HG03196 (cell line): ENCODE data around the gene GNG14.
"Not testable (repeated sequence)": the region's sequence is repeated elsewhere in the genome, so short reads cannot be mapped to it uniquely, and the experiment has no call there.

Experiments used
- ATAC-seq: cut with Tn5 transposase; IDR thresholded peaks from one replicate; pipeline ENCODE4 v1.9.1; 2021; ENCODE audit not compliant: unreplicated experiment

GNG14 gene

DNA sequence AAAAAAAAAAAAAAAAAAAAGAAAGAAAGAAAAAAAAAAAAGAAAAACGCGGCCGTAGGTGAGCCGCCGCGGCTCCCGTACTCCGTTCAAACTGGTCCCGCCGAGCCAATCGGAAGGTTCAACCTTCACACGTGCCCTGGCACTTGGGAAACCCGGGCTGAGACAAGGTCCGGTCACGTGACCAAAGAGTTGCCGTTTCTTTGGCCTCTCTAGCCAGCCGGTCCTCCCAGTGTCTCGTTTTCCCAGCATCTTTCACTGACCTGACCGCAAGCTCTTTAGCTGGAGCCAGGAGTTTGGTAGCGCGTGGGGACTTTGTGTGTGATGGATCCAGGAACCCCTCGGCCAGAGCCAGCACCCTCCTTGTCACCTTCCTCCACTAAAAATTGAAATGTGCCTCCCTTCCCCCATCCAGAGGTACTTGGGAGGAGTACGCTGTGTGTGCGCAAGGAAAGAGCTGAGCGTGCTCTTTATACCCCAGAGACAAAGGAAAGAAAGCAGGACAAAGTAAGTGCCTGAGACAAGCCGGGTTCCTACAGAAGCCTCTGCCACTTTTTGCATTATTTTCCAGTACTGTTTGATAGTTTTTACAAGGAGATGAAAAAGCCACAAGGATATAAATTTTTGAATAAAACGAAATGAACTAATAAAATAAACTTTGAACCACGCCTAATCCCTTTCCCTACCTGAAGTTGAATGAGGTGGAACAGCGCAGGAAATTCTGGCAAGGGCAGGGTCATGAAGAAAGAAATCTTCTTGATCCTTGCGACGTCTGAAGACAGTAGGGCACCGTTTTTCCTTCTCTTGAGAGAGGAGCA lies 35.0 kb downstream of the GNG14 start:
- peak; percentile 80 for ATAC-seq

GRCh38 chr19:12723381-12723640 lies 35.5 kb downstream of the GNG14 start:
- ATAC-seq, result no peak

DNA sequence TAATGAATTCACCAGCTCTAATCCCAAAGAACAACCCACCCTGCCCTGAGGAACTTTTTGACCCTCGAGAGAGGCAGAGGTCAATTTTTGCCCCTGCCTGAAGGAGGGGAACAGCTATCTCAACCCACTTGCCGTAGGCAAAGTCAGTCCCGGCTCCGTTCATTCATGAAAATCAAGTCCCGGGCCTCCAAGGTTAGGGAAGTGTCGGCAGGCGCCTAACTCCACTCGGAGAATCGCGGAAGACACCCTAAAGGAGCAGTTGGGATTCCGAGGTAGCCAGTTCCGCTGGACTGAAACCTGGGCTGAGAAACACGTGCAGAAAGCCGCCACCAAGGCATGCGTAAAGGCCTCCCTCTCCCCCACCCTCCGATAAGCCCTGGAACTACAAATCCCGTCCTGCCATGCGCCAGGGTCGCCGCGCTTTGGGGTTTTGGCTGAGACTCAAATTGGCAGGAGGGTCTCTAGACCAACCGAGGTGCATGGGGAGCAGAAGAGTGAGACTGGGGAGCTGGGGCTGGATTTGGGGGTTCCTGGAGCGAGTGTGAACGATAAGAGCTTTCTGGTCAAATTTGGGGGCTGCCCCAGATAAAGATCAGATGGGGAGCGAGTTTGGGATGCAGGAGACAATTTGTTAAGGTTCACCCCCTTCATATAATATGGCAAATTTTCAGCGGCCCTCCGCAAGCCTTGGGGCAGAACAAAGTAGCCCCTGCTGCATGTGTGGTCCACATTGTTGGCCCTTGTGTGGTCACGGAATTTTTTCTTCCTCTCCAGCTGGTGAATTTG lies 36.0 kb downstream of the GNG14 start, which contains the start of gene TNPO2:
TSS of gene TNPO2 (minus strand) at position 292 of the 786 bp plus-strand sequence. CDS start 2,955 bp downstream, outside the sequence.
- ATAC-seq, result no peak

DNA sequence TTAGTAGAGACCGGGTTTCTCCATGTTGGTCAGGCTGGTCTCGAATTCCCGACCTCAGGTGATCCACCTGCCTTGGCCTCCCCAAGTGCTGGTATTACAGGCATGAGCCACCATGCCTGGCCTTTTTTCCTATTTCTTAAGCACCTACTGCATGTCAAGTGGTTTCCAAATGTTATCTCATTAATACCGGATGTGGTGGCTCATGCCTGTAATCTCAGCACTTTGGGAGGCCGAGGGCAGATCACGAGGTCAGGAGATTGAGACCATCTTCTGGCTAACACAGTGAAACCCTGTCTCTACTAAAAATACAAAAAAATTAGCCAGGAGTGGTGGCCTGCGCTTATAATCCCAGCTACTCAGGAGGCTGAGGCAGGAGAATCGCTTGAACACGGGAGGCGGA lies 37.8 kb downstream of the GNG14 start:
- ATAC-seq, result not testable (repeated sequence)

- no peak for ATAC-seq
Observed at GRCh38 chr19:12726988-12727316, 39.2 kb downstream of the GNG14 start.

DNA sequence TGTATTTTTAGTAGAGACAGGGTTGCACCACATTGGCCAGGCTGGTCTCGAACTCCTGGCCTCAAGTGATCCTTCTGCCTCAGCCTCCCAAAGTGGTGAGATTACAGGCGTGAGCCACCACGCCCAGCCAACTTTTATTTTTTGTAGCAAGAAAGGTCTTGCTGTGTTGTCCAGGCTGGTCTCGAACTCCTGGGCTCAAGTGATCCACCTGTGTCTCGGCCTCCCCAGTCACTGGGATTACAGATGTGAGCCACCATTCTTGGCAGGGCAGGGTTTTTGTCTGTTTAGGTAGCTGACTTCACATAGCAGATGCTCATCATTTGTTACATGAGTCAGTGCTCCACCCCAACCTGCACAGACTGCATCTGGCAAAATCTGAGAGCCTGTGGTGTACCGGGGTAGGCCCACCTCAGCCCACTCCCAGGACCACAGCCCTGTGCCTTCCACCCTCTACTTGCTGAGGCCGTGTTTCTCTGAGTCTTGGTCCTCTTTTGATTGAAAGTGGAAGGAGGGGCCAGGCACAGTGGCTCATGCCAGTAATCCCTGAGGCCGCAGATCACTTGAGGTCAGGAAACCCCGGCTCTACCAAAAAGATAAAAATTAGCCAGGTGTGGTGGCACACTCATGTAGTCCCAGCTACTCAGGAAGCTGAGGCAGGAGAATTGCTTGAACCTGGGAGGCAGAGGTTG lies 40.1 kb downstream of the GNG14 start:
- no peak for ATAC-seq

DNA sequence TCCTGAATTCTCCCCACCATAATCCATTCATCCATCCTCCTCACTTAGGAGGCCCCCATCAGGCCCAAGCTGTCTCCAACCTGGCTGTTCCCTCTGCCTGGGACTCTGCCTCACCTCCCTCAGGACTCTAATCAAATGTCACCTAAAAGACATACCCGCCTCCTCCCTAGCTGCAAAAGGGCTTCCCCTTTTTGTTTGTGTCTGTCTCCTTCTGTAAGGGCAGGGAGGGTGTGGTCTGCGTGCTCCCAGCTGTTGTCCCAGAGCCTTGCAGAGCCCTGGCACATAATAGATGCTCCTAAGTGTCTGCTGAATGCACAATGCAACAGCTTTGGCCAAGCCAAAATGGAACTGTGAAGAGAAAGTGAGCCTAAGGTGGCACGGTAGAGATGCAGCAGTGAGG lies 42.3 kb downstream of the GNG14 start:
- ATAC-seq, result no peak

DNA sequence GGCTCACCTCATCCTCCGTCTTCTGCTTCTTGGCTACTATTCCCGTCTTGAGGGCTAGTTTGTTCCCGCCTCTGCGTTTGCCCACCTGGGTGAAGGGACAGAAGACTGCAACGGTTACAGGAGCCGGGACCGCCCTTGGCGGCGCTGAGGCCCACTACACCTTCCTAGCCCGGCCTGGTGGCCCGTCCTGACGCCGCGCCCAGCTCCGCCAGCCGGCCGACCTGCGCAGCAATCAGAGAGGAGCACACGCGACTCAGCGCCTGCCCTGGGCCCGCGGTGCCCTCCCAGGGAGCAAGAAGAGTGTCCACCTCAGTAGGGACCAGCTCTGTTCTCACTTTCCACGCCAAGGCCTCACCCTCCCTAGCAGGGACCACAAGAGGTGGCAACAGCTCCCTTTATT lies 43.5 kb downstream of the GNG14 start:
- no peak for ATAC-seq

DNA sequence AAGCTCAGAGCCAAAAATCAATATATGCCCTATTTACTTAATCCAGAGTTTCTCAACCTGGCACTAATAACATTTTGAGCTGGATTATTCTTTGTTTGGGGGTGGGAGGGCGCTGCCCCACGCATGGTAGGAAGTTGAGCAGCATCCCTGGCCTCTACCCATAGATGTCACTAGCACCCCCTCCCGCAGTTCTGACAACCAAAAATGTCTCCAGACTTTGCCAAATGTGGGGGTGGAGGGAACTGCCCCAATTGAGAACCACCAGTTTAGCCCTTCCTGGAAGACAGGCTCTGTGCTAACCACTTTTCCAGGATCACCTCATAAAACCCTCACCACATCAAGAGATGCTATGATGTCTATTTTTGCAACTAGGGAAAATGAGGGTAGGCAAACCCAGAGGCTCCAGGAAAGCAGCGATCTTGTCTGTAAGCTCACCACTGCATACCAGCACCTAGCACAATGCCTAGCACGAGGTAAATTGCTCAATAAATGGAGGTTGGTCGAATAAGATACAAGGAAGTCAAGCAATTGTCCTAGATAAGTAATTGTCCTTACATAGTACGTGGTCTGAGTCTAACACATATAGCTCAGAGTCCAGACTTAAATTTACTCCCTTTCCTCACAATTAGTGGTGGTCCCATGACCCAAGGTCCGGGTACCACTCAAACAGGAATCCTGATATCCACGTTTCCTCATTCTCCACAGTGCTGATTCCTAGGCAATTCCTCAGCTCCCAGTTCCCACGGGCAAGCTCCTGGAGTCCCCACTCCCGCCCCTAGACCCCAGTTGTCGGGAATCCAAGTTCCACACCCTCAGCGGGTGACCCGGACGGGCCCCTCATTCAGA lies 45.8 kb downstream of the GNG14 start:
- no peak for ATAC-seq

DNA sequence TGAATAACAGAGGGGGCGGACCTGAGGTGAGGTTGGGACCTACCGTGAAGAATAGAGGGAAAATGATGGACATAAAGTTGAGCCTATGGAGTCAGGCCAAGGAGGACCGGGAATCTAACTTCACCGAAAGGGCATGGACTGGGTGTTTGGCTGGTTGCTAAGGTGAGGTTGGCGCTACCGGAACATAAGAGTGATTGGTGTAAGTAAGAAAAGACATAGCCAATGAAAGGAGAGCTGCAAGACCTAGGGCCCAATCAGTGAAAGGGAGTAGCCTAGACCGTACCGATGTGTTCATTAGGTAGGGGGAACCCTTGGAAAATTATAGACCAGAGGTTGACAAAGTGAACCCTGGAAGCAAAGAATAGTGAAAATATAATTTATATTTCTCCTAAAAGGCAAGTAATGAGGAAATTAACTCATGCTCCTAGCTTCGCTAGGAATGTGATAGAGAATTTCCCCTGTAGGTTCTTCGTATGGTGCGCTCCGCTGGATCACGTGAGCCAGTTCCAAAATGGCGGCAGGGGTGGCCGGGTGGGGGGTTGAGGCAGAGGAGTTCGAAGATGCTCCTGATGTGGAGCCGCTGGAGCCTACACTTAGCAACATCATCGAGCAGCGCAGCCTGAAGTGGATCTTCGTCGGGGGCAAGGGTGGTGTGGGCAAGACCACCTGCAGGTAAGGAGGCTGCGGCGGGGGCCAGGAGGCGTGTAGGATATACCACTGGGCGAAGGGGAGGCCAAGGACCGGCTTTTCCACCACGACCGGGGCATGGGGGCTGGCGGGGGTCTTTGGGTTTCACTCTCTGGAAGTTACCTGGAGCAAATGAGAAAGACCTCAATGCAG lies 49.4 kb downstream of the GNG14 start, which contains the start of gene GET3:
TSS of gene GET3 (plus strand) at position 503 of the 840 bp plus-strand sequence. CDS start at position 512, 9 bp downstream.
- peak; percentile 70 for ATAC-seq

GRCh38 chr19:12737835-12738351 lies 50.1 kb downstream of the GNG14 start:
- ATAC-seq, result no peak
